H1 (cell line): ENCODE data around the gene CAMKMT. TPM values are rescaled to one million over a fixed set of nuclear protein-coding genes. Genes with fewer than 3 reads are reported as not detected.
A peak's percentile ranks its signal among the peaks of the same experiment; 100 is the strongest.

Source experiments
- CTCF ChIA-PET: fragments of 300-600 bp; sonication (Branson Sonifier 250); formaldehyde crosslinking; loops from one replicate; lab custom pipeline; 2021; ENCODE audit not compliant: partially characterized antibody; lab: Charles Lee
- POLR2A ChIA-PET: fragments of 300-600 bp; sonication (Branson Sonifier 250); formaldehyde crosslinking; loops from one replicate; lab custom pipeline; 2021; ENCODE audit warnings: inconsistent platforms; ENCODE audit not compliant: partially characterized antibody; lab: Charles Lee
- DNase-seq, 2 experiments: peaks; one replicate each; pipeline versions ENCODE4 v3.0.0 to v3.0.0-alpha.2; 2010 to 2022; ENCODE audit warnings: low spot score in 2 of 2, low read depth in 1 of 2, mixed read lengths in 1 of 2
- FAIRE-seq: peaks from 2 replicates; lab custom pipeline; 2011; peaks lifted over from hg19 to GRCh38; lab: Jason Lieb, UNC
- H2AFZ ChIP-seq: 2 replicates; pipeline ENCODE4 v1.8.1; 2012; ENCODE audit warnings: low read length, inconsistent platforms
- H2AK5ac ChIP-seq: 2 replicates; pipeline ENCODE4 v1.6.1; 2013; ENCODE audit warnings: low read depth, low read length
- H2BK120ac ChIP-seq: replicated peaks from 2 replicates; pipeline ENCODE3; 2013; ENCODE audit warnings: low read depth, low read length, inconsistent platforms
- H2BK12ac ChIP-seq: 2 replicates; pipeline ENCODE4 v1.6.1; 2013; ENCODE audit warnings: low read depth, low read length
- H2BK15ac ChIP-seq: 2 replicates; pipeline ENCODE4 v1.6.1; 2013; ENCODE audit warnings: low read length
- H2BK20ac ChIP-seq: 2 replicates; pipeline ENCODE4 v1.6.1; 2013; ENCODE audit warnings: low read length
- H2BK5ac ChIP-seq: 2 replicates; pipeline ENCODE4 v1.6.1; 2013; ENCODE audit warnings: low read depth, low read length
- H3K14ac ChIP-seq: 2 replicates; pipeline ENCODE4 v1.6.1; 2013; ENCODE audit warnings: inconsistent platforms; ENCODE audit not compliant: insufficient read length
- H3K18ac ChIP-seq: 2 replicates; pipeline ENCODE4 v1.6.1; 2013; ENCODE audit warnings: low read length; ENCODE audit errors: extremely low read depth
- H3K23ac ChIP-seq: 2 replicates; pipeline ENCODE4 v1.6.1; 2013; ENCODE audit warnings: inconsistent platforms; ENCODE audit not compliant: insufficient read length
- H3K23me2 ChIP-seq: 2 replicates; pipeline ENCODE4 v1.6.1; 2013; ENCODE audit warnings: low read depth, low read length
- H3K27ac ChIP-seq: 2 replicates; pipeline ENCODE4 v1.6.1; 2011; ENCODE audit warnings: low read depth, low read length, inconsistent platforms
- H3K27me3 ChIP-seq, 4 experiments: replicated peaks in 1 of 4; 1 replicate in 1 of 4; 2 replicates in 3 of 4; pipeline versions ENCODE4 v1.6.1 to v1.8.1; 2011 to 2013; ENCODE audit warnings: low read length in 3 of 4, mild to moderate bottlenecking in 3 of 4, inconsistent platforms in 2 of 4, mixed read lengths in 2 of 4, moderate library complexity in 1 of 4; ENCODE audit not compliant: control insufficient read depth in 3 of 4, insufficient read depth in 3 of 4; ENCODE audit errors: extremely low read depth in 1 of 4
- H3K36me3 ChIP-seq, 4 experiments: 2 replicates each; pipeline versions ENCODE4 v1.6.1 to v1.8.1; 2011 to 2013; ENCODE audit warnings: mild to moderate bottlenecking in 4 of 4, low read length in 3 of 4, moderate library complexity in 2 of 4, control low read depth in 1 of 4, inconsistent platforms in 1 of 4; ENCODE audit not compliant: insufficient read depth in 4 of 4, control insufficient read depth in 2 of 4
- H3K4ac ChIP-seq: replicated peaks from 2 replicates; pipeline ENCODE3; 2013; ENCODE audit warnings: low read length, low read depth, mixed read lengths, inconsistent platforms; ENCODE audit not compliant: insufficient read length
- H3K4me1 ChIP-seq, 4 experiments: replicated peaks in 1 of 4; 1 replicate in 1 of 4; 2 replicates in 3 of 4; pipeline versions ENCODE4 v1.6.1 to v1.8.1; 2011 to 2013; ENCODE audit warnings: low read length in 3 of 4, inconsistent platforms in 2 of 4, mixed read lengths in 1 of 4; ENCODE audit not compliant: insufficient read depth in 4 of 4, control insufficient read depth in 3 of 4
- H3K4me2 ChIP-seq, 2 experiments: 2 replicates each; pipeline versions ENCODE4 v1.6.1 to v1.8.1; 2011 to 2013; ENCODE audit warnings: low read depth in 2 of 2, low read length in 2 of 2, control low read depth in 1 of 2, inconsistent platforms in 1 of 2, mild to moderate bottlenecking in 1 of 2; ENCODE audit not compliant: insufficient read depth in 1 of 2
- H3K4me3 ChIP-seq, 4 experiments: fragments of 200-600, 300-600 bp in 1 of 4; sonication (generic), shearing (Covaris generic), sonication (Bioruptor Twin) in 1 of 4; 2 replicates each; pipeline versions ENCODE4 v1.5.1 to v1.8.1; 2011 to 2016; ENCODE audit warnings: low read length in 4 of 4, low read depth in 3 of 4, control low read depth in 2 of 4, inconsistent platforms in 2 of 4, mild to moderate bottlenecking in 2 of 4, mixed read lengths in 1 of 4, moderate library complexity in 1 of 4; ENCODE audit not compliant: insufficient read depth in 2 of 4; ENCODE audit errors: extremely low read depth in 1 of 4
- H3K56ac ChIP-seq: replicated peaks from 2 replicates; pipeline ENCODE3; 2013; ENCODE audit warnings: low read depth, mild to moderate bottlenecking, mixed read lengths, low read length, inconsistent platforms; ENCODE audit not compliant: insufficient read length
- H3K79me1 ChIP-seq: 2 replicates; pipeline ENCODE4 v1.6.1; 2013; ENCODE audit warnings: low read depth, low read length, control low read depth
- H3K79me2 ChIP-seq, 2 experiments: 2 replicates each; pipeline versions ENCODE4 v1.6.1 to v1.8.1; 2012 to 2013; ENCODE audit warnings: low read length in 2 of 2, mild to moderate bottlenecking in 2 of 2, inconsistent platforms in 1 of 2; ENCODE audit not compliant: insufficient read depth in 2 of 2, control insufficient read depth in 1 of 2
- H3K9ac ChIP-seq, 4 experiments: replicated peaks in 1 of 4; 1 replicate in 1 of 4; 2 replicates in 3 of 4; pipeline versions ENCODE4 v1.6.1 to v1.8.1; 2011 to 2013; ENCODE audit warnings: low read depth in 3 of 4, low read length in 3 of 4, control low read depth in 2 of 4, mild to moderate bottlenecking in 2 of 4, moderate library complexity in 2 of 4, inconsistent platforms in 1 of 4; ENCODE audit errors: extremely low read depth in 1 of 4
- H3K9me3 ChIP-seq, 2 experiments: 2 replicates each; pipeline versions ENCODE4 v1.6.1 to v1.8.1; 2012 to 2013; ENCODE audit warnings: mild to moderate bottlenecking in 2 of 2, moderate library complexity in 2 of 2, control low read depth in 1 of 2, inconsistent platforms in 1 of 2, low read depth in 1 of 2, low read length in 1 of 2, mixed read lengths in 1 of 2; ENCODE audit not compliant: insufficient read depth in 2 of 2
- H4K20me1 ChIP-seq, 2 experiments: replicated peaks in 1 of 2; 2 replicates each; pipeline versions ENCODE3 to v1.8.1; 2011 to 2013; ENCODE audit warnings: inconsistent platforms in 2 of 2, low read length in 2 of 2, mild to moderate bottlenecking in 1 of 2; ENCODE audit not compliant: insufficient read depth in 2 of 2, control insufficient read depth in 1 of 2
- H4K5ac ChIP-seq: 2 replicates; pipeline ENCODE4 v1.6.1; 2013; ENCODE audit warnings: low read length, low read depth, mixed read lengths, inconsistent platforms; ENCODE audit not compliant: insufficient read length
- H4K8ac ChIP-seq: 2 replicates; pipeline ENCODE4 v1.8.0; 2013; ENCODE audit warnings: mild to moderate bottlenecking, moderate library complexity, low read length, inconsistent platforms; ENCODE audit not compliant: insufficient read depth; ENCODE audit errors: extremely low read depth
- H4K91ac ChIP-seq: replicated peaks from 2 replicates; pipeline ENCODE3; 2013; ENCODE audit warnings: low read length, mixed read lengths, inconsistent platforms; ENCODE audit not compliant: insufficient read length
- GABPA ChIP-seq: IDR thresholded peaks from 2 replicates; pipeline ENCODE4 v1.6.1; 2011; ENCODE audit warnings: mild to moderate bottlenecking, low read length, moderate library complexity, borderline replicate concordance; ENCODE audit not compliant: insufficient read depth
- KDM1A ChIP-seq: fragments of 200-600, 300-600 bp; sonication (generic); IDR thresholded peaks from 2 replicates; pipeline ENCODE4 v1.7.1; 2016; ENCODE audit warnings: mild to moderate bottlenecking, low read length, borderline replicate concordance
- WGBS, 2 experiments: shearing (Covaris generic) in 1 of 2; methylation state at CpG; one replicate each; pipeline versions ENCODE4 v1.1.6 to v1.1.7; 2013 to 2015; ENCODE audit warnings: low lambda C conversion rate in 2 of 2, mixed read lengths in 2 of 2, inconsistent platforms in 1 of 2, low coverage in 1 of 2, missing lambda C conversion rate in 1 of 2; ENCODE audit not compliant: insufficient replicate concordance in 2 of 2, insufficient coverage in 1 of 2, insufficient read length in 1 of 2; ENCODE audit errors: extremely low coverage in 1 of 2, missing lambda C conversion rate in 1 of 2; 5-methylcytosine and 5-hydroxymethylcytosine counted together
- polyA plus RNA-seq, 7 experiments: library from polyadenylated mRNA; depleted of rRNA in 3 of 7; stranded (reverse) in 5 of 7; unstranded in 2 of 7; fragments of >200 nt in 5 of 7; fragments of 200-250 nt in 2 of 7; gene quantifications; 1 replicate in 5 of 7; 2 replicates in 1 of 7; 4 replicates in 1 of 7; pipeline versions ENCODE4 v1.2.1 to v1.2.3, GENCODE V29; 2011 to 2013; ENCODE audit warnings: missing spikeins in 2 of 7, mixed read lengths in 2 of 7
- total RNA-seq: library from RNA; stranded (reverse); fragmentation: NEBNext Ultra II Directional; extraction: Animal tissue kit (Norgen Biotek cat#: 25700); gene quantifications from 2 replicates; pipeline ENCODE4 v1.2.1, GENCODE V29; 2021

Gene CAMKMT
- total and polyA plus RNA-seq, 2 of the 8 experiments (the other 6 are each of a cell fraction or from before 2014, with no cell fraction given) = 14.7 to 22.4 TPM

DNA sequence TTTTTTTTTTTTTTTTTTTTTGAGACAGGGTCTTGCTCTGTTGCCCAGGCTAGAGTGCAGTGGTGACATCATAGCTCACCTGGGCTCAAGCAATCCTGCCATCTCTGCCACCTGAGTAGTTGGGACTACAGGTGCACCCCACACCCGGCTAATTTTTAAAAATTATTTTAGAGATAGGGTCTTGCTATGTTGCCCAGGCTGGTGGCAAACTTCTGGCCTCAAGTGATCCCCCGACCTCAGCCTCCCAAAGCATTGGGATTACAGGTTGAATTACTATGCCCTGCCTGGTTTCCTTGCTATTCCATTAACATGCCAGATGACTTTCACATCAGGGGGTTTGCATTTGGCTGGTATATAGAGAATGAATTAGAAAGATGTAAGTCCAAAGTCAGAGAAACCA, 253.2 kb downstream of the CAMKMT start:
- H3K14ac ChIP-seq = no peak overlapping the region
- no peak for FAIRE-seq
- H3K23me2 ChIP-seq = no peaks in the 10 kb centered on the region

More for the DNA sequence above, 253.2 kb downstream of the CAMKMT start:
- H3K36me3 ChIP-seq = no peaks in the 10 kb centered on the region
- H3K9me3 ChIP-seq = peaks cover 0 to 3% of the 10 kb centered on the region in 2 experiments; a peak in 1 of 4 replicates
- no peak overlapping the region for H2AK5ac ChIP-seq
- H3K23ac ChIP-seq = no peak overlapping the region
- peaks cover 2% of the 10 kb centered on the region for H3K79me1 ChIP-seq
- DNase-seq = no peak
- no peak overlapping the region for H4K8ac ChIP-seq
- TF ChIP-seq KDM1A (peak; percentile 65), GABPA (no peak)
- no peak overlapping the region for H3K4ac ChIP-seq
- no peaks in the 10 kb centered on the region for H3K27me3 ChIP-seq
- H4K5ac ChIP-seq = no peak overlapping the region
- H3K18ac ChIP-seq = no peak overlapping the region
- no peak overlapping the region for H4K91ac ChIP-seq
- no peak overlapping the region for H2BK20ac ChIP-seq
- H2BK15ac ChIP-seq = no peak overlapping the region
- H4K20me1 ChIP-seq = peaks cover 0 to 1% of the 10 kb centered on the region in 2 experiments
- peaks cover 2 to 6% (median 5%) of the 10 kb centered on the region in 4 experiments; a peak in 6 of 7 replicates for H3K4me1 ChIP-seq
- H2BK5ac ChIP-seq = no peak overlapping the region
- no peak overlapping the region for H3K4me2 ChIP-seq
- WGBS, 2 experiments = 100% methylated on average over 1 of the region's 2 CpGs; no CpG with 5 or more reads in 1 of the 2 experiments
- ChIA-PET CTCF (interaction anchor here (0.8 to 2.7 kb wide), 3 partner anchors 9 to 53 kb away, joined by 3 to 8 read pairs (median 3); no protein-coding TSS in a partner anchor), POLR2A (no interaction called here)
- no peaks in the 10 kb centered on the region for H3K79me2 ChIP-seq
- H3K4me3 ChIP-seq = no peak overlapping the region
- no peak overlapping the region for H3K9ac ChIP-seq
- no peak overlapping the region for H2BK12ac ChIP-seq
- no peak overlapping the region for H3K27ac ChIP-seq
- no peak overlapping the region for H2AFZ ChIP-seq
- H2BK120ac ChIP-seq = no peak overlapping the region
- no peak overlapping the region for H3K56ac ChIP-seq
